CD4-positive, alpha-beta T cell treated with Interleukin-17A for 4 hours (primary cell): ENCODE results near the gene ADARB1.

Experiments
- DNase-seq: peaks from one replicate; pipeline ENCODE4 v3.0.0-alpha.2; 2020; ENCODE audit warnings: mixed read lengths

Gene ADARB1

GRCh38 chr21:45259206-45259840 lies 184.9 kb downstream of the ADARB1 start:
- no peak for DNase-seq

GRCh38 chr21:45260191-45260825 lies 185.9 kb downstream of the ADARB1 start:
- no peak for DNase-seq

- DNase-seq = no peak
Measured at GRCh38 chr21:45261093-45261492, 186.7 kb downstream of the ADARB1 start.

- no peak for DNase-seq
Measured at GRCh38 chr21:45262041-45262581, 187.7 kb downstream of the ADARB1 start.

GRCh38 chr21:45262616-45263015 lies 188.2 kb downstream of the ADARB1 start:
- DNase-seq = no peak

- no peak for DNase-seq
Measured at GRCh38 chr21:45263534-45263933, 189.2 kb downstream of the ADARB1 start.

- no peak for DNase-seq
Measured at GRCh38 chr21:45264146-45264911, 189.9 kb downstream of the ADARB1 start.

GRCh38 chr21:45264912-45265515 lies 190.6 kb downstream of the ADARB1 start:
- no peak for DNase-seq

GRCh38 chr21:45265721-45266517 lies 191.5 kb downstream of the ADARB1 start:
- DNase-seq = no peak

GRCh38 chr21:45266518-45267389 lies 192.4 kb downstream of the ADARB1 start:
- peak; percentile 59 for DNase-seq

- DNase-seq = no peak
Measured at GRCh38 chr21:45267390-45267760, 193.0 kb downstream of the ADARB1 start.

GRCh38 chr21:45269861-45270260 lies 195.5 kb downstream of the ADARB1 start:
- no peak for DNase-seq

- no peak for DNase-seq
Measured at GRCh38 chr21:45270306-45270821, 196.0 kb downstream of the ADARB1 start.
